ENCODE measurements around the gene A1BG. TPM values are rescaled to one million over a fixed set of nuclear protein-coding genes. Genes with fewer than 3 reads are reported as not detected.

Gene A1BG
- total RNA-seq, 2 donors from 2014 or later = 6.2 to 11.5 TPM

- TF ChIP-seq CTCF (IDR thresholded peaks at IDR 0.05) (no peak), POLR2A (IDR thresholded peaks at IDR 0.05) (no peak)
- no peaks in the 10 kb centered on the region for H3K36me3 ChIP-seq (replicated peaks in 1 of 2; ENCODE audit: insufficient read depth in 1 of 2, low read depth in 2 of 2)
- no peak overlapping the region for H3K27ac ChIP-seq
- H3K9me3 ChIP-seq = no peaks in the 10 kb centered on the region
- H3K4me3 ChIP-seq = no peak overlapping the region
- intact Hi-C loops (cut with DNase I) = no loop called here
- DNase-seq (no peak), ATAC-seq (no peak)
- 58 to 73% methylated on average over 5 to 16 of the region's 19 CpGs for WGBS, 2 donors
- no peaks in the 10 kb centered on the region for H3K27me3 ChIP-seq
- peaks cover 7% of the 10 kb centered on the region for H3K4me1 ChIP-seq
Measured at GRCh38 chr19:58357481-58358145, 4.3 kb upstream of the A1BG start.

GRCh38 chr19:58356766-58357480 lies 3.6 kb upstream of the A1BG start:
- DNase-seq (no peak), ATAC-seq (no peak)
- TF ChIP-seq POLR2A (IDR thresholded peaks at IDR 0.05) (no peak), CTCF (IDR thresholded peaks at IDR 0.05) (no peak)
- 62 to 87% methylated on average over 3 to 75 of the region's 75 CpGs for WGBS, 2 donors
- Histone ChIP-seq H3K27ac (no peak overlapping the region), H3K9me3 (no peaks in the 10 kb centered on the region), H3K4me1 (peaks cover 6% of the 10 kb centered on the region), H3K4me3 (no peak overlapping the region), H3K36me3 (replicated peaks in 1 of 2; ENCODE audit: insufficient read depth in 1 of 2, low read depth in 2 of 2) (no peaks in the 10 kb centered on the region), H3K27me3 (no peaks in the 10 kb centered on the region)
- intact Hi-C loops (cut with DNase I) = no loop called here

- no peaks in the 10 kb centered on the region for H3K4me1 ChIP-seq
- no peaks in the 10 kb centered on the region for H3K9me3 ChIP-seq
- DNase-seq = no peak
- no peaks in the 10 kb centered on the region for H3K27me3 ChIP-seq
- intact Hi-C loops (cut with DNase I) = no loop called here
- ATAC-seq = no peak
- H3K36me3 ChIP-seq (replicated peaks in 1 of 2; ENCODE audit: insufficient read depth in 1 of 2, low read depth in 2 of 2) = no peaks in the 10 kb centered on the region
- H3K4me3 ChIP-seq = no peak overlapping the region
- TF ChIP-seq POLR2A (IDR thresholded peaks at IDR 0.05) (no peak), CTCF (IDR thresholded peaks at IDR 0.05) (no peak)
- 56 to 60% methylated on average over 1 to 92 of the region's 94 CpGs for WGBS, 2 donors
- no peak overlapping the region for H3K27ac ChIP-seq
Measured at GRCh38 chr19:58355908-58356765, 2.8 kb upstream of the A1BG start.

- WGBS, 2 donors = 83 to 85% methylated on average over 10 of the region's 10 CpGs
- Histone ChIP-seq H3K4me3 (no peak overlapping the region), H3K9me3 (no peaks in the 10 kb centered on the region), H3K4me1 (peaks cover 6% of the 10 kb centered on the region), H3K27me3 (no peaks in the 10 kb centered on the region), H3K36me3 (replicated peaks in 1 of 2; ENCODE audit: insufficient read depth in 1 of 2, low read depth in 2 of 2) (no peaks in the 10 kb centered on the region), H3K27ac (no peak overlapping the region)
- ATAC-seq (no peak), DNase-seq (no peak)
- TF ChIP-seq CTCF (IDR thresholded peaks at IDR 0.05) (no peak), POLR2A (IDR thresholded peaks at IDR 0.05) (no peak)
- intact Hi-C loops (cut with DNase I) = no loop called here
Measured at GRCh38 chr19:58355215-58355796, 2.0 kb upstream of the A1BG start.
